Measurements from ENCODE around the gene EZR. TPM values are rescaled to one million over a fixed set of nuclear protein-coding genes. Genes with fewer than 3 reads are reported as not detected.
A peak's percentile ranks its signal among the peaks of the same experiment; 100 is the strongest.
"Not testable (repeated sequence)": the region's sequence is repeated elsewhere in the genome, so short reads cannot be mapped to it uniquely, and the experiment has no call there.

Gene EZR
- total RNA-seq, 1 donor from 2014 or later: 204 TPM

DNA sequence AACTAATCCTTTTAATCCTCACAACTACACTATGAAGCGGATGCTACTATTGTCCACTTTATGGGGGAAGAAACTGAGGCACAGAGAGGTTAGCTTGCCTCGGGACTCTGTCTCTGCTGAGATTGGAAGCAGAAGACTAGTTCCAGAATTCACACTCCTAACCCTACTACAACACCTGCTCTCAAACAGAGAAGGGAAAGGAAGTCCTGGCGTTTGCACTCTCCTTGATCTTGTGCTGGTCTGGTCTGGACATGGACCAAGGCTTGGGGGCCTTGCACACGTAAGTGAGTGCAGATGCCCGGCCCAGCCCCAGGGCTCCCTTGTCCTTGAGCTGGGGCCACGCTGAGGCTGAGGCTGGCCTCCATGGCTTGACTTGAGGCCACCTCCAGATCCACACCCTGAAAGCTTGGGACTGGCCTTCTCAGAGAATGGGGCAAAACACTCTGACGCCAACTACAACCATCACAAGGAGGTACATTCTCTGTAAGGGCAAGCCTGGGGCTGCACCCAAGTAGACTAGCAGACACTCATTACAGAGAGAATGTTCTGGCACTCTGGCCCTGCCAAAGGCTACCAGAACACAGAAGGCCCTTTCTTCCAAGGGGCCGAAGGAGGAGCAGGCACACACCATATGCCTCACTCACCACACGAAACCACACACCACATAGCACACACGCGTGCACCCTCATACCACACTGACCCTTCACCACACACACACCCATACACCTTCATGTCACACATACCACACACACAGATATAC lies 33.3 kb upstream of the EZR start:
- no peak overlapping the region for H3K4me3 Mint-ChIP-seq
- DNase-seq: peak; percentile 75
- no peaks in the 10 kb centered on the region for H3K27me3 Mint-ChIP-seq
- H3K4me1 Mint-ChIP-seq: peaks cover 31% of the 10 kb centered on the region
- intact Hi-C loops (cut with micrococcal nuclease): loop anchor here (1.0 to 5.0 kb wide), 3 partner anchors 17 to 199 kb away; partner anchors contain the start of gene TAGAP
- no peaks in the 10 kb centered on the region for H3K9me3 Mint-ChIP-seq
- no peak overlapping the region for H3K27ac Mint-ChIP-seq
- no peaks in the 10 kb centered on the region for H3K36me3 Mint-ChIP-seq (ENCODE audit: low read depth)

DNA sequence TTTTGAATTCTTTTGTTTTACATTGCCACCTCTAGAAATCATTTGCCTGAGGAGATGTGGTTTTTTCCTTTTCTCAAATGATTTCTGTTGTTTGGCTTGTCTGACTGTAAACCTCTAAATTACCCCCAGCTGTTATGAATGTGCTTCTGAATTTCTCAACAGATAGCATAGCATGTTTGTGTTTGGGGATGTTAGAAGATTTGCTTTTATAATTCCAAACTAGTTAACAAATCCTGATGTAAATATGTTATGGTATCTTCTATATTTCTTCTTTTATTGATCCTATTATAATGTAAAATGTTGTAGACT lies 31.6 kb upstream of the EZR start:
- intact Hi-C loops (cut with micrococcal nuclease): loop anchor here (1.0 to 5.0 kb wide), 4 partner anchors 32 to 202 kb away; partner anchors contain the start of gene TAGAP
- H3K9me3 Mint-ChIP-seq: no peaks in the 10 kb centered on the region
- H3K27ac Mint-ChIP-seq: peak overlapping the region; percentile 95
- no peaks in the 10 kb centered on the region for H3K27me3 Mint-ChIP-seq
- H3K4me3 Mint-ChIP-seq: no peak overlapping the region
- DNase-seq: no peak
- peaks cover 27% of the 10 kb centered on the region for H3K4me1 Mint-ChIP-seq
- no peaks in the 10 kb centered on the region for H3K36me3 Mint-ChIP-seq (ENCODE audit: low read depth)

DNA sequence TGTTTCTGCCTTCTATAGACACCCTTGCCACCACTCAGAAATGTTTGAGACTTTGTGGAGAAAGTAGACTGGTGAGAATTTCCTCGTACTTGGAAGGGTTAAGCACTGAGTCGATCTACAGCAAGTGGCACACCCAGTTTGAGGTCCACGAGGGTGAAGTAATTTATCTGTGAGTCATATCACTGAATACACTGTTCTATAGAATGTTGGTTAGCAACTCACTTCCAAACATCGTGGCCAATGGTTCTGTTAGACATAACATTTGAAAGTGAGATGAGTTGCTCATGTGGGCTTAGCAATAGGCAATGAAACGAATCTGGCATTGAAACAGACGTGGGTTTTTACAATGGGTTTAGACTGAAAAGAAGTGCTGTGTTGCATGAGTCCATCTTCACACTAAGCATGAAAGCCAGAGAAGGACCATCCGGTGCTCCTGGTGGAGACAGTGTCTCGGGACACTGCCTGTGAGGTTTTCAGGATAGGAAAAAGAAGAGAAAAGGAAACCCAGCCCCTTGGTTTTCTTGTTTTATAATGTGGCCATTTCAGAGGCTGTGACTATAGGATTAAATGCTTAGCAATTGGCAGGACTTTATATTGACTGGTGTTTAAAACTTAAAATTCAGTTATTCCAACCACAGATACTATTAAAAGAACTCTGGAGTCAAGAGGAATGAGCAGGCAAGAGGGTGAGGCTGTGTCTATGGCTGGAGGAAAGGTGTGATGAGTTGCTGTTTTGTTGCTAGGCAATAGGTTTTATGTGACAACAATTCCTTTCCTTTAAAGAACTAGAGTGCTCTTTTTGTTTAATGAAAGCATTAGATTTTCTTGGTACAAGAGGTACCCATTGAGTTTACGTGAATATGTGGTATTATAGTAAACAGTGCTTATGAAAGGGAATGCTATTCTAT lies 31.0 kb upstream of the EZR start:
- intact Hi-C loops (cut with micrococcal nuclease): loop anchor here (1.0 to 5.0 kb wide), 4 partner anchors 32 to 201 kb away; partner anchors contain the start of gene TAGAP
- Mint-ChIP-seq H3K4me1 (peaks cover 27% of the 10 kb centered on the region), H3K4me3 (peak overlapping the region; percentile 53), H3K9me3 (no peaks in the 10 kb centered on the region), H3K36me3 (ENCODE audit: low read depth) (no peaks in the 10 kb centered on the region), H3K27ac (peak overlapping the region; percentile 95), H3K27me3 (peaks cover 2% of the 10 kb centered on the region)
- peak; percentile 89 for DNase-seq

DNA sequence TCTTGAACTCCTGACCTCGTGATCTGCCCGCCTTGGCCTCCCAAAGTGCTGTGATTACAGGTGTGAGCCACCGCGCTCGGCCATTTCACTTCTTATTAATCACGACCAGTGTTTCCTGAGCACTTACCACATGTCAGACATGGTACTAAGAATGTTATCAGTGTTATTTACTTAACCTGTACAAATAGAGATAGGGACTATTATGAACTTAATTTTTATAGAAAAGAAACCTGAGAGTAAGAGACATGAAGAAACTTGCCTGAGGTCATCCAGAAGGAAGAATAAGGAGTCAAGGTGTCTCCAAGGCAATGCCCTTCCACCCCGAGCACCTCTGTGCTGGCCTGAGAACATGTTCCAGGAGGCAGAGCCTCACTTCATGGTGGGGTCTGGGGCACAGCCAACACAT lies 29.3 kb upstream of the EZR start:
- DNase-seq: no peak
- Mint-ChIP-seq H3K36me3 (ENCODE audit: low read depth) (no peaks in the 10 kb centered on the region), H3K27ac (no peak overlapping the region), H3K4me3 (no peak overlapping the region), H3K9me3 (no peaks in the 10 kb centered on the region), H3K4me1 (peaks cover 22% of the 10 kb centered on the region), H3K27me3 (peaks cover 11% of the 10 kb centered on the region)
- intact Hi-C loops (cut with micrococcal nuclease): no loop called here

DNA sequence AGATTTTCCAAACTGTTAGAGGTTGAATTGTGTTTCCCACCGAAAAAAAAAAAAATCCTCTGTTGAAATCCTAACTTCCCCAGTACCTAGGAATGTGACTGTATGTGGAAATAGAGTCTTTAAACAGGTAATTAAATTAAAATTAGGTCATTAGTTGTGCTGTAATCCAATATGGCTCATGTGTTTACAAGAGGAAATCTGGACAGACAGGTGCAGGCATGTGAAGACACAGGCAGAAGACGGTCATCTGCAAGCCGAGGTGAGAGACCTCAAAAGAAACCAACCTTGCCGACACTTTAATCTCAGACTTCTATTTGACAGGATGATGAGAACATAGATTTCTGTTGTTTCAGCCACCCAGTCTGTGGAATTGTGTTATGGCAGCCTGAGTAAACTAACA lies 28.6 kb upstream of the EZR start:
- Mint-ChIP-seq H3K4me1 (peaks cover 22% of the 10 kb centered on the region), H3K9me3 (no peaks in the 10 kb centered on the region), H3K36me3 (ENCODE audit: low read depth) (no peaks in the 10 kb centered on the region), H3K27me3 (peaks cover 11% of the 10 kb centered on the region), H3K27ac (no peak overlapping the region), H3K4me3 (no peak overlapping the region)
- intact Hi-C loops (cut with micrococcal nuclease): no loop called here
- DNase-seq: no peak

DNA sequence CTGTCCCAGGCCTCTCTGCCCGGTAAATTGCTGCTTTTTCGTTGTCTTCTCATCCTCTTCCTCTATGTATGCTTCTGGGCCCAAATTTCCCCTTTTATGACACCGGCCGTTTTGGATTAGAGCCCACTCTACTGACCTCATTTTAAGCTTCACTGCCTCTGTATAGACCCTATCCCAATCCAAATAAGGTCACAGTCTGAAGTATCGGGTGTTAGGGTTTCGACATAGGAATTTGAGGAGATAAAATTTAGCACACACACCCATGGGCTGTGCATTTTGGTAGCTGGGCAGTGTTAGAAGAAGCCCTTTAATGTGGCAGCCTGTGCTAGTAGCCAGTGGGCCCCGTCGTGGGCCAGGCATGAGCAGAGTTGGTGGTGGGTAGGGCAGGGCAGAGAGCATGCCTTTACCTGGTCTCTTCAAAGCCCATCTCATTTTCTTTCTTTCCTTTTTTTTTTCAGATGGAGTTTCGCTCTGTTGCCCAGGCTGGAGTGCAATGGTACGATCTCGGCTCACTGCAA lies 27.9 kb upstream of the EZR start:
- Mint-ChIP-seq H3K36me3 (ENCODE audit: low read depth) (no peaks in the 10 kb centered on the region), H3K4me1 (peaks cover 19% of the 10 kb centered on the region), H3K4me3 (no peak overlapping the region), H3K27me3 (peaks cover 11% of the 10 kb centered on the region), H3K27ac (no peak overlapping the region), H3K9me3 (no peaks in the 10 kb centered on the region)
- intact Hi-C loops (cut with micrococcal nuclease): no loop called here
- DNase-seq: no peak

DNA sequence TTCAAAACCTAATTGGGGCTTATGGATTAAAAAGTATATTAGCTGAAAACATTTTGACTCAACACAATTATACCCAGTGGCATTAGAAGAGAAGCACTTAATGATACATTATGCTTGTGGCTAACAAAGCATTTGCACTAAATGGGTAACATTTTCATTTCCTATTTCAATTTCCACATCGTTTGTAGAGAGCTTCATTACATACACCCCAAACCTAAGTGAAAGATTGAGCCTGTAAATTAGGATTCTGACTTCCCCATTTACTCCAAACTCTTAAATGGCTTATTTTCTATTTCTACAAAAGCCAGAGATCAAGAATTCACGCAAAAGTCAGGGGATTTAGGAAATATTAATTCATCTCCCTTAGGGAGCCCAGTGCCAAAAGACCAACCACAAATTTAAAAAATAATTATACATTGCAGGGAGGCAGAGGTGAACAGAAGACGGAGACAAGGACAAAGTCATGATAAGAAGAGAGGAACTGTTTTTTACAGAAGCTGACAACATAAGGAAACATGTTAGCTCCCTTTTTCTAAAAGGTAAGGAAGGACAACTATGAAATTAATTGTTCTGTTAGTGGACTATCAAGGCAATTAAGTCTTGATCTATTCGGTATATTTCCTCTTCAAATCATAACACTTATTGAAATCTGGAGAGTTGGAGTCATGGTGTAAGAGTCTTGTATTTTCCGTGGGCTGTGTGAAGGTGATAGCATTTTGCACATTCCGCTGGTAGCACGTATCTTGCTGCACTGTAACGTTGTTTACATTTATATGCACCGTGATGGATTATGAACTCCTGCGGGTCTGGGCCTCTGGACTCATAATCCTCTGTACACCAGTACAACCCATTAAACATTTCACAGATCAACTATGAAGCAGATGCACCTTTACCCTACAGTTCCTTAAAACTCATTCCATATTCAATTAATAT lies 24.8 kb upstream of the EZR start:
- peaks cover 11% of the 10 kb centered on the region for H3K27me3 Mint-ChIP-seq
- no peak overlapping the region for H3K4me3 Mint-ChIP-seq
- no peaks in the 10 kb centered on the region for H3K4me1 Mint-ChIP-seq
- no peak for DNase-seq
- H3K27ac Mint-ChIP-seq: no peak overlapping the region
- intact Hi-C loops (cut with micrococcal nuclease): no loop called here
- no peaks in the 10 kb centered on the region for H3K36me3 Mint-ChIP-seq (ENCODE audit: low read depth)
- H3K9me3 Mint-ChIP-seq: peaks cover 5% of the 10 kb centered on the region

DNA sequence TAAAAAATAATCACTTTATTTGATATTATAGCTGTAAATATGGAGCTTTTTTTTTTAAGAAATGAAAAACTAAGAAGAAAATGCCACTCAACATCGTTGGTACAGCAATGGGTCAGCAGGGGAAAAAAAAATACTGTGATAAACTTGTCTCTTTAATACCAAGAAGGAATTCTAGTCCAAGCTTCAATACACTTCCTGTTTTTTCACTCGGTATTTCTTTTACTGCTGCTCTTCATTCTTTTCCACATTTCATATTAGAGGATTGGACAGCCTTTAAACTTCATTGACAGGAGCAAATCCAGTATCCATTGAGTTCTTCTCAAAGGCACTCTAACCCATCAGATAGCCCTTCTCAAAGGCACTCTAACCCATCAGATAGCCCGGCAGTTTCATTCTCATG lies 22.2 kb upstream of the EZR start:
- DNase-seq: no peak
- intact Hi-C loops (cut with micrococcal nuclease): no loop called here
- Mint-ChIP-seq H3K27ac (no peak overlapping the region), H3K9me3 (peaks cover 5% of the 10 kb centered on the region), H3K27me3 (peaks cover 16% of the 10 kb centered on the region), H3K36me3 (ENCODE audit: low read depth) (no peaks in the 10 kb centered on the region), H3K4me3 (no peak overlapping the region), H3K4me1 (no peaks in the 10 kb centered on the region)

DNA sequence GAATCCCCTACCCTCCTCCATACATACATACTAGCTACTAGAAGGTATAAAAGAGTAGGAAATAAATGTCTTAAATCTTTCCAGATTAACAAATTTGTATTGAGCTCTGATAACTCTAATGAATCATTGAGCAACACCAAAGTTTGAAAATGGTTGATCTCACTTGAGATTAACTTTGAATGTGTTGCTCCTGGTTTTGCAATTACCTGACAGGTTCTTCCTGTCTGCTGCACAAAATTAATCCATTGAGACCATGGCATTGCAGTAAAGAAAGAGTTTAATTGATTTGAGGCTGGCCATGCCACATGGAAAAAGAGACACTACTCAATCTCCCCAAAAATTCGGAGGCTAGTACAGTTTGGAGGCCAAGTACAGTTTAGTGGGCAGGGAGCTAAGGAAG lies 21.3 kb upstream of the EZR start:
- intact Hi-C loops (cut with micrococcal nuclease): no loop called here
- Mint-ChIP-seq H3K9me3 (peaks cover 5% of the 10 kb centered on the region), H3K4me1 (no peaks in the 10 kb centered on the region), H3K27me3 (peaks cover 20% of the 10 kb centered on the region), H3K27ac (no peak overlapping the region), H3K4me3 (no peak overlapping the region), H3K36me3 (ENCODE audit: low read depth) (no peaks in the 10 kb centered on the region)
- no peak for DNase-seq

DNA sequence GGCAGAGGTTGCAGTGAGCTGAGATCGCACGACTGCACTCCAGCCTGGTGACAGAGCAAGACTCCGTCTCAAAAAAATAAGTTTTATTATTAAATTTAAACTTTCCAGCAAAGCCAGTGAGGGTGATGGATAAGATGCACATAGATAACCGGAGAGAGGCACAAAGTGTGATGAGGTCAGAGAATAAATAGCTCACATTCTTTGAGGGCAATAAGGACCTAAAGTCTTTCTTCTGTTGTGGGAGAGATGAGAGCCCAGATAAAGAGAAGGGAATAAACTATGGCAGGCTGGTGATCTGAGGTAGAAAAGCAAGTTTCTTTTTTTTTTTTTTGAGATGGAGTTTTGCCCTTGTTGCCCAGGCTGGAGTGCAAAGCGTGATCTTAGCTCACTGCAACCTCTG lies 20.6 kb upstream of the EZR start:
- Mint-ChIP-seq H3K27ac (no peak overlapping the region), H3K36me3 (ENCODE audit: low read depth) (no peaks in the 10 kb centered on the region), H3K9me3 (peaks cover 5% of the 10 kb centered on the region), H3K4me1 (no peaks in the 10 kb centered on the region), H3K27me3 (peaks cover 21% of the 10 kb centered on the region), H3K4me3 (no peak overlapping the region)
- no peak for DNase-seq
- intact Hi-C loops (cut with micrococcal nuclease): no loop called here

DNA sequence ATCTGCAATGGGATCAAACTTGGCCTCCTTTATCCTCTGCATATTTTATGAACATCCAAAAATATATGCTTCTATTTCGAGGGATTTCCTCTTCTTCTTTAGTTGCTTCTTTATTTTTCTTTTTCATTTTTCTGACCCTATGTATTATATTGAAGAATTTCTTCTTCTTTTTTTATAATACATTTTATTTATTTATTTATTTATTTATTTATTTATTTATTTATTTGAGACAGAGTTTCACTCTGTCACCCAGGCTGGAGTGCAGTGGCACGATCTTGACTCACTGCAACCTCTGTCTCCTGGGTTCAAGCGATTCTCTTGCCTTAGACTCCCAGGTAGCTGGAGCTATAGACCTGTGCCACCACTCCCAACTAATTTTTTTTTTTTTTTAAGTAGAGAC lies 19.6 kb upstream of the EZR start:
- DNase-seq; intact Hi-C loops (cut with micrococcal nuclease); H3K4me3 Mint-ChIP-seq; H3K9me3 Mint-ChIP-seq; H3K4me1 Mint-ChIP-seq; H3K36me3 Mint-ChIP-seq (ENCODE audit: low read depth); H3K27ac Mint-ChIP-seq: not testable (repeated sequence)
- peaks cover 19% of the 10 kb centered on the region for H3K27me3 Mint-ChIP-seq

DNA sequence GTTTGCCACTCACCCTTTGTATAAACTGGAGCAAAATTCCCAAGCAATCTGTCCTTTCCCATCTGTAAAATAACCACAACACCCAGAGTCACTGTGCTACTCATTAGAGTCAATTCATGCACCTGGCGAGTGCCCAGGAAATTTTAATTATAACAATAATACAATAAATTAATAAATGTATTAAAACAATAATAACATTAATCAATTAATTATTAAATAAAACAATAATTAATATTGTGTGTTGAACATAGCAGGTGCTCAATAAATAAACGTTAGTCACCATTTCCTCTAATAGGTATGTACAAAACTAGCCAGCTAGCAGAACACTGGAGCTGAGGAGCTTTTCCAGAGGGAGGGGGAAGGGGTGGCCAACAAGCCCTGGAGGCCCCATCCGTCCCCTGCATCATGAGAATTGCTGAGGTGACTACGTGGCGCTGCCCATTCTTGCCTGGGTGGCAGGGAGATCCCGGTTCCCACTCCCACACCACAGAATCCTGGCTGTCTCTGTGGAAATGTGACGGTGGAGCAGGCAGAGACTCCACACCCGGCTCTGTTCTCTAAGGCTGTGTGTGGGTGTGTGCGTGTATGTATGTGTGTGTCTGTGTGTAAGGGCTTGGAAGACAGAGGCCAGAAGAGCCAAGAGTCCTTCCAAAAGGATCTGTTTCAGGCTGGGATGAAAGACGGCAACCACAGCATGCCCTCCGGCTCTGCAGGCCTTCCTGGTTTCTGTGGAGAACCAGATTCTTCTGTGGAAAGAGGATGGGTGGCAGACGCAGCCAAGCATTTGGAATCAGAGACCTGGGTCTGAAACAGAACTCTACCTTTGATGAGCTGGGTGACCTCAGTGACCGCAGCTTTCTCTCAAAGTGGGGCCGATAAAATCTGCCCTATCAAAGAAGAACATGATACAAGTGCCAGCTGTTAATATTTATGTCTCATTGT lies 18.8 kb upstream of the EZR start:
- Mint-ChIP-seq H3K36me3 (ENCODE audit: low read depth) (no peaks in the 10 kb centered on the region), H3K4me3 (no peak overlapping the region), H3K27ac (no peak overlapping the region), H3K4me1 (no peaks in the 10 kb centered on the region), H3K27me3 (peaks cover 21% of the 10 kb centered on the region), H3K9me3 (peaks cover 5% of the 10 kb centered on the region)
- intact Hi-C loops (cut with micrococcal nuclease): no loop called here
- DNase-seq: no peak
